ENCODE measurements around the gene SFTA2.
A peak's percentile ranks its signal among the peaks of the same experiment; 100 is the strongest.

Gene SFTA2

GRCh38 chr6:30917041-30917440 is 14.9 kb downstream of the SFTA2 start:
- TF ChIP-seq CREB1 (IDR thresholded peaks at IDR 0.05; ENCODE audit: low read depth), result no peak
- no peak for TF ChIP-seq EGR1 (IDR thresholded peaks at IDR 0.05)
- no peak for TF ChIP-seq CEBPB (IDR thresholded peaks at IDR 0.05)
- no peak for TF ChIP-seq RAD21 (IDR thresholded peaks at IDR 0.05; ENCODE audit: low read depth)
- TF ChIP-seq ZBTB7A (IDR thresholded peaks at IDR 0.05; ENCODE audit: low read depth), result no peak
- no peak for TF ChIP-seq FOXM1 (IDR thresholded peaks at IDR 0.05; ENCODE audit: borderline replicate concordance, low read depth)
- no peak for TF ChIP-seq YY1 (IDR thresholded peaks at IDR 0.05; ENCODE audit: low read depth)
- no peak for TF ChIP-seq NFIC (IDR thresholded peaks at IDR 0.05)
- TF ChIP-seq EP300 (IDR thresholded peaks at IDR 0.05; ENCODE audit: borderline replicate concordance), result no peak
- TF ChIP-seq TEAD4 (IDR thresholded peaks at IDR 0.05), result no peak
- TF ChIP-seq, protein P1, sequence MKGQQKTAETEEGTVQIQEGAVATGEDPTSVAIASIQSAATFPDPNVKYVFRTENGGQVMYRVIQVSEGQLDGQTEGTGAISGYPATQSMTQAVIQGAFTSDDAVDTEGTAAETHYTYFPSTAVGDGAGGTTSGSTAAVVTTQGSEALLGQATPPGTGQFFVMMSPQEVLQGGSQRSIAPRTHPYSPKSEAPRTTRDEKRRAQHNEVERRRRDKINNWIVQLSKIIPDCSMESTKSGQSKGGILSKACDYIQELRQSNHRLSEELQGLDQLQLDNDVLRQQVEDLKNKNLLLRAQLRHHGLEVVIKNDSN (IDR thresholded peaks at IDR 0.05), result no peak
- TF ChIP-seq TCF12 (IDR thresholded peaks at IDR 0.05; ENCODE audit: low read depth), result no peak
- TF ChIP-seq, protein P2, sequence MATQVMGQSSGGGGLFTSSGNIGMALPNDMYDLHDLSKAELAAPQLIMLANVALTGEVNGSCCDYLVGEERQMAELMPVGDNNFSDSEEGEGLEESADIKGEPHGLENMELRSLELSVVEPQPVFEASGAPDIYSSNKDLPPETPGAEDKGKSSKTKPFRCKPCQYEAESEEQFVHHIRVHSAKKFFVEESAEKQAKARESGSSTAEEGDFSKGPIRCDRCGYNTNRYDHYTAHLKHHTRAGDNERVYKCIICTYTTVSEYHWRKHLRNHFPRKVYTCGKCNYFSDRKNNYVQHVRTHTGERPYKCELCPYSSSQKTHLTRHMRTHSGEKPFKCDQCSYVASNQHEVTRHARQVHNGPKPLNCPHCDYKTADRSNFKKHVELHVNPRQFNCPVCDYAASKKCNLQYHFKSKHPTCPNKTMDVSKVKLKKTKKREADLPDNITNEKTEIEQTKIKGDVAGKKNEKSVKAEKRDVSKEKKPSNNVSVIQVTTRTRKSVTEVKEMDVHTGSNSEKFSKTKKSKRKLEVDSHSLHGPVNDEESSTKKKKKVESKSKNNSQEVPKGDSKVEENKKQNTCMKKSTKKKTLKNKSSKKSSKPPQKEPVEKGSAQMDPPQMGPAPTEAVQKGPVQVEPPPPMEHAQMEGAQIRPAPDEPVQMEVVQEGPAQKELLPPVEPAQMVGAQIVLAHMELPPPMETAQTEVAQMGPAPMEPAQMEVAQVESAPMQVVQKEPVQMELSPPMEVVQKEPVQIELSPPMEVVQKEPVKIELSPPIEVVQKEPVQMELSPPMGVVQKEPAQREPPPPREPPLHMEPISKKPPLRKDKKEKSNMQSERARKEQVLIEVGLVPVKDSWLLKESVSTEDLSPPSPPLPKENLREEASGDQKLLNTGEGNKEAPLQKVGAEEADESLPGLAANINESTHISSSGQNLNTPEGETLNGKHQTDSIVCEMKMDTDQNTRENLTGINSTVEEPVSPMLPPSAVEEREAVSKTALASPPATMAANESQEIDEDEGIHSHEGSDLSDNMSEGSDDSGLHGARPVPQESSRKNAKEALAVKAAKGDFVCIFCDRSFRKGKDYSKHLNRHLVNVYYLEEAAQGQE (IDR thresholded peaks at IDR 0.05; ENCODE audit: low read depth), result no peak
- TF ChIP-seq MAX (IDR thresholded peaks at IDR 0.05), result no peak
- no peak for TF ChIP-seq TAF1 (IDR thresholded peaks at IDR 0.05; ENCODE audit: low read depth)

GRCh38 chr6:30915591-30915946 is 16.4 kb downstream of the SFTA2 start:
- TF ChIP-seq RAD21 (IDR thresholded peaks at IDR 0.05; ENCODE audit: low read depth) (peak; percentile 81), ZBTB7A (IDR thresholded peaks at IDR 0.05; ENCODE audit: low read depth) (no peak)

- TF ChIP-seq ZBTB7A (IDR thresholded peaks at IDR 0.05; ENCODE audit: low read depth) (no peak), RAD21 (IDR thresholded peaks at IDR 0.05; ENCODE audit: low read depth) (no peak)
Measured at GRCh38 chr6:30914854-30915590, 16.9 kb downstream of the SFTA2 start.

- TF ChIP-seq YY1 (IDR thresholded peaks at IDR 0.05; ENCODE audit: low read depth), result peak; percentile 18; the same call in 1 of the 2 replicates
- peak; percentile 42; the same call in 1 of the 2 replicates for TF ChIP-seq RAD21 (IDR thresholded peaks at IDR 0.05; ENCODE audit: low read depth)
- peak; percentile 86; the same call in 1 of the 2 replicates for TF ChIP-seq MAX (IDR thresholded peaks at IDR 0.05)
- no peak; the same call in 1 of the 2 replicates for TF ChIP-seq CEBPB (IDR thresholded peaks at IDR 0.05)
- peak; percentile 36; the same call in 1 of the 2 replicates for TF ChIP-seq NFIC (IDR thresholded peaks at IDR 0.05)
- TF ChIP-seq ZBTB7A (IDR thresholded peaks at IDR 0.05; ENCODE audit: low read depth), result 0 out of 2 replicates have a peak, but pooled peaks have one; percentile 23
- TF ChIP-seq CREB1 (IDR thresholded peaks at IDR 0.05; ENCODE audit: low read depth), result no peak
- peak; percentile 59; the same call in 1 of the 2 replicates for TF ChIP-seq EP300 (IDR thresholded peaks at IDR 0.05; ENCODE audit: borderline replicate concordance)
- TF ChIP-seq TAF1 (IDR thresholded peaks at IDR 0.05; ENCODE audit: low read depth), result peak; percentile 66; the same call in 1 of the 2 replicates
- TF ChIP-seq TEAD4 (IDR thresholded peaks at IDR 0.05), result peak; percentile 67; the same call in 1 of the 2 replicates
- TF ChIP-seq EGR1 (IDR thresholded peaks at IDR 0.05), result 0 out of 2 replicates have a peak, but pooled peaks have one; percentile 2
- TF ChIP-seq FOXM1 (IDR thresholded peaks at IDR 0.05; ENCODE audit: borderline replicate concordance, low read depth), result no peak
- TF ChIP-seq TCF12 (IDR thresholded peaks at IDR 0.05; ENCODE audit: low read depth), result peak; percentile 66; the same call in 1 of the 2 replicates
- TF ChIP-seq, protein P1 (IDR thresholded peaks at IDR 0.05), result no peak
- TF ChIP-seq, protein P2 (IDR thresholded peaks at IDR 0.05; ENCODE audit: low read depth), result no peak
Measured at GRCh38 chr6:30914076-30914853, 17.7 kb downstream of the SFTA2 start, which contains the start of gene VARS2. Gene VARS2 (plus strand): TSS chr6:30914238. CDS start chr6:30914837, 599 bp downstream.

DNA sequence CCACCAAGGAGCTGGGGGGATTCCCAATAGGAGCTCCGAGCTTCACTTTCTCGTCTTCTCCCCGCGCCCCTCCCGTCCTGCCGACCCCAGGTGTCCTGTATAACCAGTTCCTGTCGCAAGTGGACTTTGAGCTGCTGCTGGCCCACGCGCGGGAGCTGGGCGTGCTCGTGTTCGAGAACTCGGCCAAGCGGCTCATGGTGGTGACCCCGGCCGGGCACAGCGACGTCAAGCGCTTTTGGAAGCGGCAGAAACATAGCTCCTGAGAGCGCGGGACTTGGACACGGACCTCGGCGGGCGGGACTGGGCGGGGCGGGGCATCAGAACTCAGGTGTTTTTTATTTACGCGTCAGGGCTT is 18.3 kb downstream of the SFTA2 start:
- TF ChIP-seq YY1 (IDR thresholded peaks at IDR 0.05; ENCODE audit: low read depth) (no peak), CREB1 (IDR thresholded peaks at IDR 0.05; ENCODE audit: low read depth) (no peak), NFIC (IDR thresholded peaks at IDR 0.05) (no peak), MAX (IDR thresholded peaks at IDR 0.05) (no peak), EGR1 (IDR thresholded peaks at IDR 0.05) (no peak), CEBPB (IDR thresholded peaks at IDR 0.05) (no peak), ZBTB7A (IDR thresholded peaks at IDR 0.05; ENCODE audit: low read depth) (no peak), EP300 (IDR thresholded peaks at IDR 0.05; ENCODE audit: borderline replicate concordance) (no peak), RAD21 (IDR thresholded peaks at IDR 0.05; ENCODE audit: low read depth) (no peak), TEAD4 (IDR thresholded peaks at IDR 0.05) (no peak), TCF12 (IDR thresholded peaks at IDR 0.05; ENCODE audit: low read depth) (no peak), TAF1 (IDR thresholded peaks at IDR 0.05; ENCODE audit: low read depth) (no peak), FOXM1 (IDR thresholded peaks at IDR 0.05; ENCODE audit: borderline replicate concordance, low read depth) (no peak)
- TF ChIP-seq, protein P1 (IDR thresholded peaks at IDR 0.05), result no peak
- TF ChIP-seq, protein P2 (IDR thresholded peaks at IDR 0.05; ENCODE audit: low read depth), result no peak

All from Ishikawa (cell line).